Fibroblast of pulmonary artery (primary cell): ENCODE measurements around the gene TBCA.

Source experiments
- DNase-seq: peaks from one replicate; pipeline ENCODE4 v3.0.0-alpha.2; 2010; ENCODE audit warnings: low read depth
- H3K4me3 ChIP-seq: replicated peaks from 2 replicates; pipeline ENCODE4 v1.5.1; 2011; ENCODE audit warnings: low read depth, mild to moderate bottlenecking, control low read depth, low read length, moderate library complexity
- CTCF ChIP-seq: IDR thresholded peaks from 2 replicates; pipeline ENCODE4 v1.5.1; 2011; ENCODE audit warnings: mild to moderate bottlenecking, control low read depth, low read length, inconsistent platforms; ENCODE audit errors: missing control alignments

Gene TBCA

GRCh38 chr5:77663090-77663863, 112.9 kb downstream of the TBCA start:
- TF ChIP-seq CTCF, result no peak
- DNase-seq, result no peak
- H3K4me3 ChIP-seq, result no peak overlapping the region

GRCh38 chr5:77662635-77663034, 113.5 kb downstream of the TBCA start:
- no peak for TF ChIP-seq CTCF
- no peak for DNase-seq
- H3K4me3 ChIP-seq, result no peak overlapping the region

- no peak for TF ChIP-seq CTCF
- no peak for DNase-seq
- no peak overlapping the region for H3K4me3 ChIP-seq
Measured at GRCh38 chr5:77658662-77659061, 117.5 kb downstream of the TBCA start.

- no peak for TF ChIP-seq CTCF
- DNase-seq, result no peak
- H3K4me3 ChIP-seq, result no peak overlapping the region
Measured at GRCh38 chr5:77651343-77651742, 124.8 kb downstream of the TBCA start.

- no peak overlapping the region for H3K4me3 ChIP-seq
- no peak for TF ChIP-seq CTCF
- no peak for DNase-seq
Measured at GRCh38 chr5:77650686-77651085, 125.5 kb downstream of the TBCA start.

GRCh38 chr5:77649776-77650175, 126.4 kb downstream of the TBCA start:
- H3K4me3 ChIP-seq, result no peak overlapping the region
- no peak for TF ChIP-seq CTCF
- no peak for DNase-seq
